Measurements from ENCODE around the gene IL32. TPM values are rescaled to one million over a fixed set of nuclear protein-coding genes. Genes with fewer than 3 reads are reported as not detected.

IL32 gene
- total RNA-seq, 2 donors from 2014 or later: 184 to 238 TPM

- Histone ChIP-seq H3K27me3 (no peaks in the 10 kb centered on the region), H3K4me1 (peaks cover 67% of the 10 kb centered on the region), H3K36me3 (replicated peaks in 1 of 2; ENCODE audit: insufficient read depth in 1 of 2, low read depth in 2 of 2) (peaks cover 0 to 9% of the 10 kb centered on the region in 2 donors), H3K9me3 (no peaks in the 10 kb centered on the region), H3K4me3 (no peak overlapping the region), H3K27ac (no peak overlapping the region)
- DNase-seq (peak in 1 of 4 donors; percentile 46), ATAC-seq (no peak)
- intact Hi-C loops (cut with DNase I): no loop called here
- WGBS, 2 donors: 81 to 87% methylated on average over 12 to 18 of the region's 18 CpGs
- TF ChIP-seq CTCF (IDR thresholded peaks at IDR 0.05) (no peak), POLR2A (IDR thresholded peaks at IDR 0.05) (peak in 1 of 3 donors; percentile 23)
Measured at GRCh38 chr16:3025032-3026002, 40.1 kb upstream of the IL32 start.

GRCh38 chr16:3026003-3026378 lies 39.4 kb upstream of the IL32 start:
- ATAC-seq: no peak
- H3K4me1 ChIP-seq: peaks cover 69% of the 10 kb centered on the region

GRCh38 chr16:3026609-3027488 lies 38.6 kb upstream of the IL32 start:
- Histone ChIP-seq H3K27me3 (no peaks in the 10 kb centered on the region), H3K4me1 (peaks cover 71% of the 10 kb centered on the region), H3K27ac (no peak overlapping the region), H3K4me3 (no peak overlapping the region), H3K36me3 (replicated peaks in 1 of 2; ENCODE audit: insufficient read depth in 1 of 2, low read depth in 2 of 2) (peaks cover 0 to 9% of the 10 kb centered on the region in 2 donors), H3K9me3 (no peaks in the 10 kb centered on the region)
- no peak for ATAC-seq
- DNase-seq: peak in 2 of 4 donors; percentile 37 to 49
- TF ChIP-seq POLR2A (IDR thresholded peaks at IDR 0.05) (no peak), CTCF (IDR thresholded peaks at IDR 0.05) (no peak)
- intact Hi-C loops (cut with DNase I): no loop called here
- 90 to 94% methylated on average over 17 to 24 of the region's 24 CpGs for WGBS, 2 donors

More at GRCh38 chr16:3026003-3026378, 39.4 kb upstream of the IL32 start:
- Histone ChIP-seq H3K4me3 (no peak overlapping the region), H3K27me3 (no peaks in the 10 kb centered on the region), H3K36me3 (replicated peaks in 1 of 2; ENCODE audit: insufficient read depth in 1 of 2, low read depth in 2 of 2) (peaks cover 0 to 9% of the 10 kb centered on the region in 2 donors), H3K9me3 (no peaks in the 10 kb centered on the region), H3K27ac (no peak overlapping the region)
- WGBS, 2 donors: 85 to 91% methylated on average over 8 of the region's 8 CpGs
- intact Hi-C loops (cut with DNase I): no loop called here
- peak in 1 of 3 donors; percentile 5 for TF ChIP-seq POLR2A (IDR thresholded peaks at IDR 0.05)
- no peak for TF ChIP-seq CTCF (IDR thresholded peaks at IDR 0.05)
- DNase-seq: no peak

- Histone ChIP-seq H3K4me3 (no peak overlapping the region), H3K27me3 (no peaks in the 10 kb centered on the region), H3K9me3 (no peaks in the 10 kb centered on the region), H3K4me1 (peaks cover 71% of the 10 kb centered on the region), H3K27ac (peak overlapping the region in 2 of 4 donors; percentile 79 to 84), H3K36me3 (replicated peaks in 1 of 2; ENCODE audit: insufficient read depth in 1 of 2, low read depth in 2 of 2) (peaks cover 0 to 9% of the 10 kb centered on the region in 2 donors)
- ATAC-seq: no peak
- DNase-seq: no peak
- TF ChIP-seq POLR2A (IDR thresholded peaks at IDR 0.05) (no peak), CTCF (IDR thresholded peaks at IDR 0.05) (no peak)
- intact Hi-C loops (cut with DNase I): no loop called here
- WGBS, 2 donors: 77 to 86% methylated on average over 7 to 8 of the region's 8 CpGs
Measured at GRCh38 chr16:3027489-3027795, 38.0 kb upstream of the IL32 start.
